B cell (primary cell): ENCODE data around the gene KLF4. TPM values are rescaled to one million over a fixed set of nuclear protein-coding genes. Genes with fewer than 3 reads are reported as not detected.
A peak's percentile ranks its signal among the peaks of the same experiment; 100 is the strongest.

ENCODE experiments used
- ATAC-seq: fragments of 200-7000 bp; cut with Tn5 transposase; one replicate; pipeline ENCODE4 v1.10.0; 2021; ENCODE audit warnings: low read depth, mild to moderate bottlenecking, moderate number of reproducible peaks, moderate library complexity
- CTCF ChIA-PET: fragments of 350-600 bp; sonication (Branson Sonifier 250); formaldehyde crosslinking; loops from one replicate; lab custom pipeline; 2021; ENCODE audit warnings: antibody characterized with exemption, inconsistent platforms; lab: Charles Lee
- POLR2A ChIA-PET: fragments of 350-600 bp; sonication (Branson Sonifier 250); formaldehyde crosslinking; loops from one replicate; lab custom pipeline; 2021; ENCODE audit warnings: antibody characterized with exemption; lab: Charles Lee
- DNase-seq: peaks from one replicate; pipeline ENCODE4 v3.0.0; 2013
- H2AFZ ChIP-seq: 2 replicates; pipeline ENCODE4 v1.6.1; 2012; ENCODE audit warnings: mild to moderate bottlenecking, low read depth, low read length; ENCODE audit not compliant: insufficient read depth, poor library complexity, severe bottlenecking
- H3K27ac ChIP-seq, 2 donors: 1 replicate in 1 of 2; 2 replicates in 1 of 2; pipeline ENCODE4 v1.5.1; 2012 to 2013; ENCODE audit warnings: low read length in 2 of 2, mild to moderate bottlenecking in 2 of 2, moderate library complexity in 1 of 2
- H3K27me3 ChIP-seq, 4 experiments: fragments of 200-600 bp in 1 of 4; sonication (generic) in 1 of 4; replicated peaks in 1 of 4; 1 replicate in 2 of 4; 2 replicates in 2 of 4; pipeline versions ENCODE4 v1.6.1 to v1.7.0; 2013 to 2016; ENCODE audit warnings: low read length in 3 of 4, mild to moderate bottlenecking in 2 of 4, mixed read lengths in 1 of 4, moderate library complexity in 1 of 4; ENCODE audit not compliant: insufficient read depth in 4 of 4, control insufficient read depth in 3 of 4; ENCODE audit errors: control extremely low read depth in 1 of 4
- H3K36me3 ChIP-seq, 2 experiments: replicated peaks in 1 of 2; 1 replicate in 1 of 2; 2 replicates in 1 of 2; pipeline versions ENCODE4 v1.6.1 to v1.7.1; 2013; ENCODE audit warnings: low read length in 1 of 2; ENCODE audit not compliant: insufficient read depth in 2 of 2, control insufficient read depth in 1 of 2; ENCODE audit errors: control extremely low read depth in 1 of 2, extremely low read depth in 1 of 2
- H3K4me1 ChIP-seq, 2 donors: fragments of 200-600 bp in 1 of 2; sonication (generic) in 1 of 2; 1 replicate in 1 of 2; 2 replicates in 1 of 2; pipeline versions ENCODE4 v1.5.1 to v1.6.1; 2013 to 2017; ENCODE audit warnings: low read length in 2 of 2; ENCODE audit not compliant: control insufficient read depth in 2 of 2, insufficient read depth in 2 of 2
- H3K4me2 ChIP-seq: replicated peaks from 2 replicates; pipeline ENCODE3; 2012; ENCODE audit warnings: mild to moderate bottlenecking, low read depth, low read length; ENCODE audit not compliant: poor library complexity, severe bottlenecking
- H3K4me3 ChIP-seq, 5 experiments: fragments of 200-600 bp in 1 of 5; sonication (generic) in 1 of 5; 1 replicate in 3 of 5; 2 replicates in 2 of 5; pipeline versions ENCODE4 v1.5.1 to v1.7.0; 2011 to 2016; ENCODE audit warnings: low read length in 4 of 5, mild to moderate bottlenecking in 4 of 5, low read depth in 2 of 5, control low read depth in 1 of 5, moderate library complexity in 1 of 5; ENCODE audit not compliant: insufficient read depth in 1 of 5; ENCODE audit errors: control extremely low read depth in 1 of 5, extremely low read depth in 1 of 5
- H3K79me2 ChIP-seq: fragments of 200-600 bp; sonication (generic); one replicate; pipeline ENCODE4 v1.6.0; 2016; ENCODE audit warnings: low read length; ENCODE audit not compliant: control insufficient read depth, insufficient read depth
- H3K9ac ChIP-seq: fragments of 200-600 bp; sonication (generic); 2 replicates; pipeline ENCODE4 v1.6.1; 2017; ENCODE audit warnings: mild to moderate bottlenecking, low read length, moderate library complexity
- H3K9me3 ChIP-seq, 3 donors: one replicate each; pipeline versions ENCODE4 v1.6.1 to v1.7.1; 2013; ENCODE audit warnings: low read length in 2 of 3; ENCODE audit not compliant: control insufficient read depth in 2 of 3, insufficient read depth in 1 of 3; ENCODE audit errors: control extremely low read depth in 1 of 3
- H4K20me1 ChIP-seq: 2 replicates; pipeline ENCODE4 v1.6.0; 2012; ENCODE audit warnings: mild to moderate bottlenecking, low read length; ENCODE audit not compliant: insufficient read depth, control insufficient read depth, poor library complexity, severe bottlenecking
- H3K27ac Mint-ChIP-seq: one replicate; pipeline ENCODE4 v1.8.0; 2021; ENCODE audit warnings: mixed read lengths
- H3K27me3 Mint-ChIP-seq: one replicate; pipeline ENCODE4 v1.8.0; 2021; ENCODE audit warnings: mixed read lengths
- H3K4me1 Mint-ChIP-seq: one replicate; pipeline ENCODE4 v1.8.0; 2021; ENCODE audit warnings: mixed read lengths
- H3K4me3 Mint-ChIP-seq: one replicate; pipeline ENCODE4 v1.8.0; 2021; ENCODE audit warnings: mixed read lengths
- H3K9me3 Mint-ChIP-seq: one replicate; pipeline ENCODE4 v1.8.0; 2022; ENCODE audit warnings: mixed read lengths; ENCODE audit not compliant: insufficient read depth
- CTCF ChIP-seq: fragments of 200-600 bp; IDR thresholded peaks from one replicate; pipeline ENCODE4 v1.8.0; 2022; ENCODE audit warnings: antibody characterized with exemption, mild to moderate bottlenecking
- EZH2 ChIP-seq: IDR thresholded peaks from 2 replicates; pipeline ENCODE4 v1.6.1; 2012; ENCODE audit warnings: borderline replicate concordance, low read depth, mild to moderate bottlenecking, moderate library complexity, low read length; ENCODE audit not compliant: insufficient read depth, poor library complexity, severe bottlenecking
- WGBS: methylation state at CpG from one replicate; pipeline ENCODE4 v1.1.5; 2013; ENCODE audit warnings: missing lambda C conversion rate; ENCODE audit not compliant: insufficient coverage; 5-methylcytosine and 5-hydroxymethylcytosine counted together
- intact Hi-C: fragments of 100-400 bp; cut with micrococcal nuclease; formaldehyde crosslinking; loops from one replicate; pipeline ENCODE4 v1.10.0; 2022
- polyA plus RNA-seq: library from polyadenylated mRNA; depleted of rRNA; stranded (reverse); fragments of >200 nt; gene quantifications from 2 replicates; pipeline ENCODE4 v1.2.3, GENCODE V29; 2012
- total RNA-seq, 2 donors: library from RNA; stranded (reverse); fragments of 120-200 nt in 1 of 2; gene quantifications; 1 replicate in 1 of 2; 2 replicates in 1 of 2; pipeline versions ENCODE4 v1.2.3 to v1.2.4, GENCODE V29; 2013 to 2022

Gene KLF4
- total and polyA plus RNA-seq, 2 donors (not counting 1 experiment from before 2014, with no cell fraction given) = 3.8 to 244 TPM

GRCh38 chr9:107486674-107487520 is 2.7 kb downstream of the KLF4 start:
- CTCF ChIA-PET = interaction anchor here (1.0 to 2.1 kb wide), 2 partner anchors 1078 to 1275 kb away, joined by 3 to 4 read pairs; no protein-coding TSS in a partner anchor
- 89% methylated on average over 30 of the region's 31 CpGs for WGBS

More at GRCh38 chr9:107486674-107487520, 2.7 kb downstream of the KLF4 start:
- H3K27ac Mint-ChIP-seq = no peak overlapping the region
- Histone ChIP-seq H3K79me2 (no peaks in the 10 kb centered on the region), H2AFZ (no peak overlapping the region), H3K27me3 (peaks cover 0 to 48% (median 23%) of the 10 kb centered on the region in 4 experiments), H3K27ac (no peak overlapping the region), H3K9me3 (peaks cover 0 to 42% (median 0%) of the 10 kb centered on the region in 3 donors), H3K9ac (no peak overlapping the region), H3K4me2 (peak overlapping the region; percentile 96), H3K36me3 (no peaks in the 10 kb centered on the region), H4K20me1 (no peaks in the 10 kb centered on the region), H3K4me3 (peak overlapping the region in 2 of 5 experiments; percentile 68 to 86), H3K4me1 (peaks cover 35 to 42% of the 10 kb centered on the region in 2 donors)
- H3K27me3 Mint-ChIP-seq = peaks cover 40% of the 10 kb centered on the region
- peak overlapping the region; percentile 82 for H3K4me3 Mint-ChIP-seq
- no peak for DNase-seq
- TF ChIP-seq CTCF (no peak), EZH2 (no peak)
- ATAC-seq = no peak
- H3K9me3 Mint-ChIP-seq = no peaks in the 10 kb centered on the region
- intact Hi-C loops = loop anchor here (5.0 kb wide), 2 partner anchors 205 to 1445 kb away; partner anchors contain the start of genes ABITRAM, ELP1 and RAD23B
- POLR2A ChIA-PET = no interaction called here
- peaks cover 22% of the 10 kb centered on the region for H3K4me1 Mint-ChIP-seq
